DND-41 (cell line): Measurements from ENCODE around the gene PDZD4.

ENCODE experiments used
- EZH2 ChIP-seq: IDR thresholded peaks from 3 replicates; pipeline ENCODE4 v1.6.1; 2012; ENCODE audit warnings: borderline replicate concordance, low read depth, mild to moderate bottlenecking, moderate library complexity, low read length, inconsistent platforms; ENCODE audit not compliant: severe bottlenecking
- TF ChIP-seq, protein P1 (sequence below): IDR thresholded peaks from 2 replicates; pipeline ENCODE4 v1.5.1; 2012; ENCODE audit warnings: borderline replicate concordance, low read length, moderate library complexity, mild to moderate bottlenecking; ENCODE audit not compliant: poor library complexity, severe bottlenecking; ENCODE audit errors: extremely low read depth

DNA sequence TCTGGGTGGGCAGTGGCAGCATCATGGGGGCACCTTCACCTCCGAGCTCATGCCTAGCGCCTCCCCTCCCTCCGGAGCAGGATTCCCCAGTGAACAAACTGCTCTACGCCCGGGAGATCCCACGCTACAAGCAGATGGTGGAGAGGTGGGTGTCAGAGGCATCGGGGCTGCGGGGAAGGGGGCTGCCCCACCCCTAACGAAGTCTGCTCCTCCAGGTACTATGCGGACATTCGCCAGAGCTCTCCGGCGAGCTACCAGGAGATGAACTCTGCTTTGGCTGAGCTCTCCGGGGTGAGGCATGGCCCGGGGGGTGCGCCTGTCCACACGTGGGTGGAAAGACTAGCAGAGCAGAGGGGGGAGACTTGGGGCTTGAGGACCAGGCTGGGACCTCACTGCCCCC, 52.2 kb downstream of the PDZD4 start:
- TF ChIP-seq, protein P1, sequence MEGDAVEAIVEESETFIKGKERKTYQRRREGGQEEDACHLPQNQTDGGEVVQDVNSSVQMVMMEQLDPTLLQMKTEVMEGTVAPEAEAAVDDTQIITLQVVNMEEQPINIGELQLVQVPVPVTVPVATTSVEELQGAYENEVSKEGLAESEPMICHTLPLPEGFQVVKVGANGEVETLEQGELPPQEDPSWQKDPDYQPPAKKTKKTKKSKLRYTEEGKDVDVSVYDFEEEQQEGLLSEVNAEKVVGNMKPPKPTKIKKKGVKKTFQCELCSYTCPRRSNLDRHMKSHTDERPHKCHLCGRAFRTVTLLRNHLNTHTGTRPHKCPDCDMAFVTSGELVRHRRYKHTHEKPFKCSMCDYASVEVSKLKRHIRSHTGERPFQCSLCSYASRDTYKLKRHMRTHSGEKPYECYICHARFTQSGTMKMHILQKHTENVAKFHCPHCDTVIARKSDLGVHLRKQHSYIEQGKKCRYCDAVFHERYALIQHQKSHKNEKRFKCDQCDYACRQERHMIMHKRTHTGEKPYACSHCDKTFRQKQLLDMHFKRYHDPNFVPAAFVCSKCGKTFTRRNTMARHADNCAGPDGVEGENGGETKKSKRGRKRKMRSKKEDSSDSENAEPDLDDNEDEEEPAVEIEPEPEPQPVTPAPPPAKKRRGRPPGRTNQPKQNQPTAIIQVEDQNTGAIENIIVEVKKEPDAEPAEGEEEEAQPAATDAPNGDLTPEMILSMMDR, result no peak
- TF ChIP-seq EZH2, result no peak
